Calu3 (cell line): Measurements from ENCODE around the gene LGI4. TPM values are rescaled to one million over a fixed set of nuclear protein-coding genes. Genes with fewer than 3 reads are reported as not detected.

ENCODE experiments used
- BruUV-seq: library from RNA; stranded (reverse); fragments of 400-500 nt; replicated peaks from 2 replicates; lab custom pipeline; 2021; lab: Mats Ljungman, UMichigan
- CTCF ChIA-PET: fragments of 300-600 bp; sonication (Branson Sonifier 250); formaldehyde crosslinking; loops from one replicate; lab custom pipeline; 2022; ENCODE audit warnings: antibody characterized with exemption; lab: Charles Lee
- DNase-seq: peaks from one replicate; pipeline ENCODE4 v3.0.0; 2022
- H3K27ac Mint-ChIP-seq: one replicate; pipeline ENCODE4 v1.8.0; 2022; ENCODE audit warnings: mixed read lengths; ENCODE audit not compliant: unreplicated experiment
- H3K27me3 Mint-ChIP-seq: one replicate; pipeline ENCODE4 v1.8.0; 2022; ENCODE audit warnings: mixed read lengths; ENCODE audit not compliant: unreplicated experiment
- H3K36me3 Mint-ChIP-seq: one replicate; pipeline ENCODE4 v1.8.0; 2022; ENCODE audit warnings: mild to moderate bottlenecking, moderate library complexity, mixed read lengths; ENCODE audit not compliant: insufficient read depth, unreplicated experiment
- H3K4me1 Mint-ChIP-seq: one replicate; pipeline ENCODE4 v1.8.0; 2022; ENCODE audit warnings: mild to moderate bottlenecking, low read depth, mixed read lengths; ENCODE audit not compliant: unreplicated experiment
- H3K4me3 Mint-ChIP-seq: one replicate; pipeline ENCODE4 v1.8.0; 2022; ENCODE audit warnings: mild to moderate bottlenecking, low read depth, moderate library complexity, mixed read lengths; ENCODE audit not compliant: unreplicated experiment
- H3K9me3 Mint-ChIP-seq: one replicate; pipeline ENCODE4 v1.8.0; 2022; ENCODE audit warnings: low read depth, mixed read lengths; ENCODE audit not compliant: unreplicated experiment
- CTCF ChIP-seq: fragments of 200-600 bp; IDR thresholded peaks from one replicate; pipeline ENCODE4 v1.8.0; 2022; ENCODE audit warnings: antibody characterized with exemption; ENCODE audit not compliant: unreplicated experiment
- intact Hi-C: fragments of 100-400 bp; cut with micrococcal nuclease; formaldehyde crosslinking; loops from one replicate; pipeline ENCODE4 v1.10.0; 2022; ENCODE audit not compliant: unreplicated experiment
- total RNA-seq: library from RNA; stranded (reverse); gene quantifications from 2 replicates; pipeline ENCODE4 v1.2.3, GENCODE V29; 2022

Gene LGI4
- total RNA-seq, 1 experiment from 2014 or later, result 0.68 TPM

- H3K27me3 Mint-ChIP-seq, result no peaks in the 10 kb centered on the region
- H3K36me3 Mint-ChIP-seq, result no peaks in the 10 kb centered on the region
- no TSS peak for BruUV-seq
- CTCF ChIA-PET, result no interaction called here
- intact Hi-C loops, result no loop called here
- peaks cover 5% of the 10 kb centered on the region for H3K4me1 Mint-ChIP-seq
- DNase-seq, result no peak
- no peak for TF ChIP-seq CTCF
- no peak overlapping the region for H3K4me3 Mint-ChIP-seq
- H3K9me3 Mint-ChIP-seq, result no peaks in the 10 kb centered on the region
- H3K27ac Mint-ChIP-seq, result no peak overlapping the region
Measured at GRCh38 chr19:35100588-35101533, 34.0 kb downstream of the LGI4 start.

- H3K27ac Mint-ChIP-seq, result no peak overlapping the region
- BruUV-seq, result no TSS peak
- CTCF ChIA-PET, result no interaction called here
- H3K27me3 Mint-ChIP-seq, result no peaks in the 10 kb centered on the region
- no peak for DNase-seq
- H3K9me3 Mint-ChIP-seq, result no peaks in the 10 kb centered on the region
- intact Hi-C loops, result no loop called here
- peaks cover 14% of the 10 kb centered on the region for H3K4me1 Mint-ChIP-seq
- H3K4me3 Mint-ChIP-seq, result no peak overlapping the region
- H3K36me3 Mint-ChIP-seq, result no peaks in the 10 kb centered on the region
- TF ChIP-seq CTCF, result no peak
Measured at GRCh38 chr19:35099897-35100275, 35.0 kb downstream of the LGI4 start.

DNA sequence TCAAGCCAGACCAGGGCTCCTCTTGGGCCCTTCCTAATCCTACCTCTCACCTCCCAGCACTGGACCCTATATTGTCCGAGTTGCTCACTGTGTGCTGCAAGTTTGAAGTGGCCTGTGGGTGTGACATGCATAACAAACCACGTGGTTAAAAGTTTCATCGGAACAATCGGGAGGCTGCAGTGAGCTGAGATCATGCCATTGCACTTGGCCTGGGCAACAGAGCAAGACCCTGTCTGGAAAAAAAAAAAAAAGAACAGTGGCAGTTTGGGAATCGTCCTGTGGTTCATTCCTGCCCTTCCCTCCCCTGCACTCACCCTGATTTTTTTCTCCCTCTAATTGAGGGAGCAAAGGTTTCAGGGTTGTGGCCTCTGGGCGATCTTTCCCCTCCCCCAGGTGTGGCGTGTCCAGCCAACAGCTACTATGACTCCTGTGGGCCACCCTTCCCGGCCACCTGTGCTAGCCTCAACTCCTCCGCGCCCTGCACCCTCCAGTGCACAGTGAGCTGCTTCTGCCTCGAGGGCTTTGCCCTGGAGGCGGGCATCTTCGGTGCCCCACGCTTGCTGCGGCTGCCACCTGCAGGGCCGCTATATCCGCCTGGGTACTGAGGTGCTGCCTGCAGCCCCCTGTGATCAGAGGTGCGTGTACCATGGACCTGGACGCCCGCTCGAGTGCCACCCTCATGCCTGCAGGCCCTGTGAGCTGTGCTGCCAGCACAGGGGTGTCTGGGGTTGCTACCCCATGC, 35.5 kb downstream of the LGI4 start:
- CTCF ChIA-PET, result interaction anchor here (1.2 kb wide), 1 partner anchor 103 kb away, joined by 5 read pairs; no protein-coding TSS in a partner anchor
- Mint-ChIP-seq H3K27me3 (no peaks in the 10 kb centered on the region), H3K36me3 (no peaks in the 10 kb centered on the region), H3K4me3 (no peak overlapping the region), H3K9me3 (no peaks in the 10 kb centered on the region), H3K4me1 (peaks cover 20% of the 10 kb centered on the region), H3K27ac (no peak overlapping the region)
- TF ChIP-seq CTCF, result no peak
- no peak for DNase-seq
- intact Hi-C loops, result no loop called here
- BruUV-seq, result no TSS peak

DNA sequence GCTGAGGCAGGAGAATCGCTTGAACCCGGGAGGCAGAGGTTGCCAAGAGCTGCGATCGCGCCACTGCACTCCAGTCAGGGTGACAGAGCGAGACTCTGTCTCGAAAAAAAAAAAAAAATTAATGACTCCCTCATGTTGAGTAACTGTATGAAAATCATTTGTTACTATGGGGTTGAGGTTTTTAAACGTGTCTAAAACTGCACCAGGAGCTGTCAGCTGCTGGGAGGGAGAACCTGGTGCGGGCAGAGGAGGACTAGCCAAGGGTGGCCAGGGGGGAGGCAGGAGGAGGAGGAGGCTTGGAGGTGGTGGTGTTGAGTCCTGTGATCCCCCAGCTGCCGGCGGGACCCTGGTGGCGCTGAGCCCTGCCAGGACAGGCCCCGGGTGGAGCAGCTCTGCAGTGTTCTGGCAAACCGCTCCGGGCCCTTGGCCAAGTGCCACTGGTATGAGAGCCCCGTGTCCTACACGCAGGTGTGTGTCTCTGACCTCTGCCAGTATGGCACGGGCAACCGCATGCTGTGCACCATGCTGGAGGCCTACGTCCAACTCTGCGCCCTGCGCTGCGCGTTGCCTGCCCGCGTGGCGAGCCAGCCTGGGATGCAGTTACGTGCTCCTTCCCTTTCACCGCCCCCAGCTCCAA, 36.3 kb downstream of the LGI4 start:
- H3K27ac Mint-ChIP-seq, result no peak overlapping the region
- peaks cover 25% of the 10 kb centered on the region for H3K4me1 Mint-ChIP-seq
- intact Hi-C loops, result no loop called here
- no peak for DNase-seq
- no TSS peak for BruUV-seq
- H3K9me3 Mint-ChIP-seq, result no peaks in the 10 kb centered on the region
- CTCF ChIA-PET, result interaction anchor here (0.6 to 1.2 kb wide), 3 partner anchors 10 to 133 kb away, joined by 3 to 5 read pairs (median 3); no protein-coding TSS in a partner anchor
- no peaks in the 10 kb centered on the region for H3K27me3 Mint-ChIP-seq
- H3K4me3 Mint-ChIP-seq, result no peak overlapping the region
- no peak for TF ChIP-seq CTCF
- H3K36me3 Mint-ChIP-seq, result no peaks in the 10 kb centered on the region
